GM18498 (cell line): ENCODE results near the gene SMOC2.
"Not testable (repeated sequence)": the region's sequence is repeated elsewhere in the genome, so short reads cannot be mapped to it uniquely, and the experiment has no call there.

Source experiments
- ATAC-seq: cut with Tn5 transposase; IDR thresholded peaks from one replicate; pipeline ENCODE4 v1.9.1; 2021; ENCODE audit warnings: mild to moderate bottlenecking, moderate library complexity; ENCODE audit not compliant: unreplicated experiment

SMOC2 gene

GRCh38 chr6:168536665-168537539 is 95.9 kb downstream of the SMOC2 start:
- no peak for ATAC-seq

- ATAC-seq: no peak
Observed at GRCh38 chr6:168537540-168537884, 96.5 kb downstream of the SMOC2 start.

GRCh38 chr6:168538188-168538891 is 97.4 kb downstream of the SMOC2 start:
- not testable (repeated sequence) for ATAC-seq

GRCh38 chr6:168538892-168539811 is 98.2 kb downstream of the SMOC2 start:
- no peak for ATAC-seq

GRCh38 chr6:168540713-168541291 is 99.8 kb downstream of the SMOC2 start:
- no peak for ATAC-seq

- ATAC-seq: no peak
Observed at GRCh38 chr6:168541307-168541706, 100.3 kb downstream of the SMOC2 start.

- ATAC-seq: no peak
Observed at GRCh38 chr6:168542301-168542700, 101.3 kb downstream of the SMOC2 start.

GRCh38 chr6:168545428-168545827 is 104.4 kb downstream of the SMOC2 start:
- ATAC-seq: no peak

GRCh38 chr6:168546151-168546550 is 105.2 kb downstream of the SMOC2 start:
- ATAC-seq: no peak

GRCh38 chr6:168546730-168547129 is 105.7 kb downstream of the SMOC2 start:
- ATAC-seq: no peak

GRCh38 chr6:168550326-168550725 is 109.3 kb downstream of the SMOC2 start:
- ATAC-seq: no peak

GRCh38 chr6:168554472-168554871 is 113.5 kb downstream of the SMOC2 start:
- ATAC-seq: no peak

GRCh38 chr6:168554898-168555617 is 114.1 kb downstream of the SMOC2 start:
- no peak for ATAC-seq

GRCh38 chr6:168555618-168556273 is 114.8 kb downstream of the SMOC2 start:
- ATAC-seq: no peak

- no peak for ATAC-seq
Observed at GRCh38 chr6:168557512-168557911, 116.5 kb downstream of the SMOC2 start.

GRCh38 chr6:168558686-168559085 is 117.7 kb downstream of the SMOC2 start:
- no peak for ATAC-seq

- ATAC-seq: no peak
Observed at GRCh38 chr6:168559574-168560098, 118.7 kb downstream of the SMOC2 start.

GRCh38 chr6:168560126-168560525 is 119.1 kb downstream of the SMOC2 start:
- ATAC-seq: no peak

- no peak for ATAC-seq
Observed at GRCh38 chr6:168562576-168563151, 121.7 kb downstream of the SMOC2 start.
